Osteoblast (primary cell): ENCODE results near the gene CACNA1H. TPM values are rescaled to one million over a fixed set of nuclear protein-coding genes. Genes with fewer than 3 reads are reported as not detected.
"Not testable (repeated sequence)": the region's sequence is repeated elsewhere in the genome, so short reads cannot be mapped to it uniquely, and the experiment has no call there.

Experiments used
- DNase-seq: peaks from one replicate; pipeline ENCODE4 v3.0.0; 2011; ENCODE audit warnings: low spot score, mixed read lengths; ENCODE audit not compliant: insufficient read length; ENCODE audit errors: missing footprints
- H2AFZ ChIP-seq: 2 replicates; pipeline ENCODE4 v1.6.0; 2011; ENCODE audit warnings: mild to moderate bottlenecking, low read length
- H3K27ac ChIP-seq: 2 replicates; pipeline ENCODE4 v1.5.1; 2011; ENCODE audit warnings: mild to moderate bottlenecking, low read depth, low read length, moderate library complexity
- H3K27me3 ChIP-seq: 2 replicates; pipeline ENCODE4 v1.6.0; 2012; ENCODE audit warnings: mild to moderate bottlenecking, control low read depth, inconsistent platforms, low read length, moderate library complexity; ENCODE audit not compliant: insufficient read depth
- H3K36me3 ChIP-seq: 2 replicates; pipeline ENCODE4 v1.5.1; 2011; ENCODE audit warnings: mild to moderate bottlenecking, low read length, control low read depth, moderate library complexity; ENCODE audit not compliant: insufficient read depth
- H3K4me1 ChIP-seq: 2 replicates; pipeline ENCODE4 v1.5.1; 2011; ENCODE audit warnings: mild to moderate bottlenecking, low read length, control low read depth, moderate library complexity; ENCODE audit not compliant: insufficient read depth
- H3K4me2 ChIP-seq: 2 replicates; pipeline ENCODE4 v1.6.0; 2011; ENCODE audit warnings: mild to moderate bottlenecking, low read length; ENCODE audit not compliant: insufficient read depth
- H3K4me3 ChIP-seq: fragments of 200-600 bp; sonication (generic); 3 replicates; pipeline ENCODE4 v1.5.1; 2012; ENCODE audit warnings: mild to moderate bottlenecking, low read length, inconsistent platforms; ENCODE audit not compliant: insufficient read depth
- H3K79me2 ChIP-seq: 2 replicates; pipeline ENCODE4 v1.6.0; 2012; ENCODE audit warnings: mild to moderate bottlenecking, low read length, control low read depth, inconsistent platforms; ENCODE audit not compliant: insufficient read depth
- H3K9me3 ChIP-seq: 2 replicates; pipeline ENCODE4 v1.5.1; 2011; ENCODE audit warnings: low read depth, low read length, control low read depth
- H4K20me1 ChIP-seq: 2 replicates; pipeline ENCODE4 v1.6.0; 2012; ENCODE audit warnings: mild to moderate bottlenecking, low read length, control low read depth; ENCODE audit not compliant: insufficient read depth
- total RNA-seq: library from RNA; depleted of rRNA; stranded (reverse); fragments of >200 nt; gene quantifications from 2 replicates; pipeline ENCODE4 v1.2.3, GENCODE V29; 2012
- TF ChIP-seq, protein P1 (sequence below): IDR thresholded peaks from 2 replicates; pipeline ENCODE4 v1.5.1; 2011; ENCODE audit warnings: mild to moderate bottlenecking, low read depth, low read length, moderate library complexity; ENCODE audit errors: extremely low read depth

CACNA1H gene
- total RNA-seq, 1 donor = under 0.01 TPM

DNA sequence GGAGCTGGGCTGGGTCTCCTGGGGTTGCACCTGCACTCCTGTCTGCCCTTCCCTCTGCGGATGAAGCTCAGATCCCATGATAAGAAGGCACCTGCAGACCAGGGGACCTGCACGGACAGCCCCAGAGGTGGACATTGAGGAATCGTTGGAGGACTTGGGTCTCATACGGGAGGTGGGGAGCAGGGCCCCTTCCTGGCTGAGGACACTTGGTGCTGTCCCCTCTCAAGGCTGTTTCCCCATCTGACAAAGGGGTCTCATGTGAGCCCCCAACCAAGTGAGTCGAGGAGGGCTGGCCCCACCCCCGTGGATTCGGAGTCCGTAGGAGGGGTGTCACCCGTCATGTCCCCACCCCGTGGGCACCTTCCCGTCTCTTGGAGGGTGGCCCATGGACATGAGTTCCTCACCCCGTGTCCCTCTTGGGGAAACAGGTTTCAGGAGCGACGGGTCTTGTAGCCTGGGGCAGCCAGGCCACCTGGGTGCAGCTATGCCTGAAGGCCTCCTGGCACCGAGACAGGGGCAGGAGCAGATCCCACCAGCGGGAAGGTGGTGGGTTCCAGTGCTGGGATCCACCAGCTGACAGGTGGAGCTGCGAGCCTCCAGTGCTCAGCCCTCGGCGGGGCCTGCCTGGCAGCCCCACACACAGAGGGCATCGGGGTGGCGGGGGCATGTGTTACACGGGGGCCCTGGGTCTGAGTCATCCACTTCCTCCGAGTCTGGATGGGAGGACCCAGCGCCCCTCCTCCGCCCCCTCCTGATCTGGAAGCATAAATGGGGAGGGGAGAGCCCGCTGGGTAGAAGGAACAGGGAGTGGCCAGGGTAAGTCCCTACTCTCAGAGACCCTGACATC lies 102.6 kb downstream of the CACNA1H start, which contains the start of gene TPSD1:
TSS of gene TPSD1 (plus strand) at position 794 of the 847 bp plus-strand sequence. CDS start 212 bp downstream, outside the sequence.
- H3K4me3 ChIP-seq, H3K4me1 ChIP-seq, H4K20me1 ChIP-seq, H3K36me3 ChIP-seq, H3K9me3 ChIP-seq, H3K79me2 ChIP-seq, H2AFZ ChIP-seq, DNase-seq, H3K4me2 ChIP-seq, H3K27ac ChIP-seq: not testable (repeated sequence)
- peaks cover 15% of the 10 kb centered on the region for H3K27me3 ChIP-seq

DNA sequence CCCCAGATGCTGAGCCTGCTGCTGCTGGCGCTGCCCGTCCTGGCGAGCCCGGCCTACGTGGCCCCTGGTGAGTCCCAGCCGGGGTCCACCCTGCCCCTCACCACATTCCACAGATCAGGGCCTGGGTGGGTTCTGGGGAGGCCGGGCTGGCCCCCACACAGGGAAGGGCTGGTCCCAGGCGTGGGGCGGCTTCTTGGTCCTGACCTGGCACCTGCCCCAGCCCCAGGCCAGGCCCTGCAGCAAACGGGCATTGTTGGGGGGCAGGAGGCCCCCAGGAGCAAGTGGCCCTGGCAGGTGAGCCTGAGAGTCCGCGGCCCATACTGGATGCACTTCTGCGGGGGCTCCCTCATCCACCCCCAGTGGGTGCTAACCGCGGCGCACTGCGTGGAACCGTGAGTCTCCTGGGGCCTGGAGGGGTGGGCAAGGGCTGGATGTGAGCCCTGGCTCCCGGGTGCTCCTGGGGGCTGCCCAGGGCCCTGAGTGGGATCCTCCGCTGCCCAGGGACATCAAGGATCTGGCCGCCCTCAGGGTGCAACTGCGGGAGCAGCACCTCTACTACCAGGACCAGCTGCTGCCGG lies 103.5 kb downstream of the CACNA1H start:
- H3K27ac ChIP-seq, H3K4me2 ChIP-seq, H2AFZ ChIP-seq, H3K9me3 ChIP-seq, H4K20me1 ChIP-seq, DNase-seq, H3K4me1 ChIP-seq, H3K36me3 ChIP-seq, H3K4me3 ChIP-seq, H3K79me2 ChIP-seq: not testable (repeated sequence)
- H3K27me3 ChIP-seq = peaks cover 18% of the 10 kb centered on the region

DNA sequence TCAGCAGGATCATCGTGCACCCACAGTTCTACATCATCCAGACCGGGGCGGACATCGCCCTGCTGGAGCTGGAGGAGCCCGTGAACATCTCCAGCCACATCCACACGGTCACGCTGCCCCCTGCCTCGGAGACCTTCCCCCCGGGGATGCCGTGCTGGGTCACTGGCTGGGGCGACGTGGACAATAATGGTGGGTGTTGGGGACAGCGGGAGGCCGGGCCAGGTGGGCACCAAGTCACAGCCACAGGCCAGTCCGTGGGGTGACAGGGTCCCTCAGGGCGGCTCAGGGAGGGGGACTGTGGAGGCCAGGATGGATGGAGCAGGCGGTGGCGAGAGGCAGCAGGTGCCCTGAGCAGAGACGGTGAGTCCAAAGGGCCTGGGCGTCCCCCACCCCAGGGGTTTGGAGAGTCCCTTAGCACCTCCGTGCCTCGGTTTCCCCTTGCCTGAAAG lies 104.0 kb downstream of the CACNA1H start:
- H2AFZ ChIP-seq = no peak overlapping the region
- no peak overlapping the region for H3K4me3 ChIP-seq
- H3K36me3 ChIP-seq = no peaks in the 10 kb centered on the region
- H3K4me1 ChIP-seq = no peaks in the 10 kb centered on the region
- H3K9me3 ChIP-seq = no peaks in the 10 kb centered on the region
- no peak overlapping the region for H3K4me2 ChIP-seq
- H3K27ac ChIP-seq = no peak overlapping the region
- peaks cover 24% of the 10 kb centered on the region for H3K27me3 ChIP-seq
- TF ChIP-seq, protein P1, sequence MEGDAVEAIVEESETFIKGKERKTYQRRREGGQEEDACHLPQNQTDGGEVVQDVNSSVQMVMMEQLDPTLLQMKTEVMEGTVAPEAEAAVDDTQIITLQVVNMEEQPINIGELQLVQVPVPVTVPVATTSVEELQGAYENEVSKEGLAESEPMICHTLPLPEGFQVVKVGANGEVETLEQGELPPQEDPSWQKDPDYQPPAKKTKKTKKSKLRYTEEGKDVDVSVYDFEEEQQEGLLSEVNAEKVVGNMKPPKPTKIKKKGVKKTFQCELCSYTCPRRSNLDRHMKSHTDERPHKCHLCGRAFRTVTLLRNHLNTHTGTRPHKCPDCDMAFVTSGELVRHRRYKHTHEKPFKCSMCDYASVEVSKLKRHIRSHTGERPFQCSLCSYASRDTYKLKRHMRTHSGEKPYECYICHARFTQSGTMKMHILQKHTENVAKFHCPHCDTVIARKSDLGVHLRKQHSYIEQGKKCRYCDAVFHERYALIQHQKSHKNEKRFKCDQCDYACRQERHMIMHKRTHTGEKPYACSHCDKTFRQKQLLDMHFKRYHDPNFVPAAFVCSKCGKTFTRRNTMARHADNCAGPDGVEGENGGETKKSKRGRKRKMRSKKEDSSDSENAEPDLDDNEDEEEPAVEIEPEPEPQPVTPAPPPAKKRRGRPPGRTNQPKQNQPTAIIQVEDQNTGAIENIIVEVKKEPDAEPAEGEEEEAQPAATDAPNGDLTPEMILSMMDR = no peak
- H3K79me2 ChIP-seq = no peaks in the 10 kb centered on the region
- DNase-seq = no peak
- H4K20me1 ChIP-seq = no peaks in the 10 kb centered on the region

DNA sequence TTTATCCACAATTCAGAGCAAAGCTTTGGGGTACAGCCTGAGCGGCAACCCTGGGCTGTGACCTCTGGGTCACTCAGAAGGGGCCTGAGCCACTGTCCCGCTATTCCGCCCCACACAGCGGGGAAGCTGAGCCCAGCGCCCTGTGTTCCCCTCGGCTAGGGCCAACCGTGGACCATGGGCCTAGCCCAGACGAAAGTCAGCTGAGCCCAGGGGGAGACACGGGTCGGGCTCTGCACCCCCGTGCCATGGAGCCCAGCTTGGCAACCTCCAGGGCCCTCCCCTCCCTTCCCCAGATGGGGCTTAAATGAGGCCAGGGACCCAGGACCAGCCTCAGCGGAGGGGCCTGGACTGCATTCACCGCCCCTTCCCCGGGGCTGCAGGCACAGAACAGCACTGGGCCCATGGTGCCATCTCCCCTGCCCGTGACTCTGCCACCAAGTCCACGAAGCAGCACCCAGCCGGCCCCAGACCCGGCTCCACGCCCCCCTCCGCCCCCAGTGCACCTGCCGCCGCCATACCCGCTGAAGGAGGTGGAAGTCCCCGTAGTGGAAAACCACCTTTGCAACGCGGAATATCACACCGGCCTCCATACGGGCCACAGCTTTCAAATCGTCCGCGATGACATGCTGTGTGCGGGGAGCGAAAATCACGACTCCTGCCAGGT lies 104.8 kb downstream of the CACNA1H start:
- Histone ChIP-seq H3K27me3 (peaks cover 29% of the 10 kb centered on the region), H3K4me1 (no peaks in the 10 kb centered on the region), H2AFZ (no peak overlapping the region), H3K79me2 (no peaks in the 10 kb centered on the region), H3K4me2 (no peak overlapping the region), H3K4me3 (no peak overlapping the region), H3K9me3 (no peaks in the 10 kb centered on the region), H3K27ac (no peak overlapping the region), H4K20me1 (no peaks in the 10 kb centered on the region), H3K36me3 (no peaks in the 10 kb centered on the region)
- TF ChIP-seq, protein P1 = no peak
- DNase-seq = no peak
